Endometrial microvascular endothelial cells (primary cell): ENCODE results near the gene SPATA33. TPM values are rescaled to one million over a fixed set of nuclear protein-coding genes. Genes with fewer than 3 reads are reported as not detected.

ENCODE experiments used
- in situ Hi-C: cut with HindIII; loops from 2 replicates; pipeline ENCODE4 v1.10.0; 2017; ENCODE audit warnings: low sequenced_read_pairs, low pct_unique_long_range_greater_than_20kb; ENCODE audit errors: inconsistent ontology term
- total RNA-seq: library from RNA; depleted of rRNA; stranded (reverse); fragments of >200 nt; gene quantifications from one replicate; pipeline ENCODE4 v1.2.3, GENCODE V29; 2015; ENCODE audit errors: inconsistent ontology term

The SPATA33 gene
- total RNA-seq, 1 donor from 2014 or later = 7.9 TPM

- in situ Hi-C loops = no loop called here
Measured at GRCh38 chr16:89701425-89702406, 44.1 kb downstream of the SPATA33 start, which contains the start of gene SPATA2L. Gene SPATA2L, minus strand, starts transcription at chr16:89701705. Its CDS starts 473 bp downstream, at chr16:89701232.

DNA sequence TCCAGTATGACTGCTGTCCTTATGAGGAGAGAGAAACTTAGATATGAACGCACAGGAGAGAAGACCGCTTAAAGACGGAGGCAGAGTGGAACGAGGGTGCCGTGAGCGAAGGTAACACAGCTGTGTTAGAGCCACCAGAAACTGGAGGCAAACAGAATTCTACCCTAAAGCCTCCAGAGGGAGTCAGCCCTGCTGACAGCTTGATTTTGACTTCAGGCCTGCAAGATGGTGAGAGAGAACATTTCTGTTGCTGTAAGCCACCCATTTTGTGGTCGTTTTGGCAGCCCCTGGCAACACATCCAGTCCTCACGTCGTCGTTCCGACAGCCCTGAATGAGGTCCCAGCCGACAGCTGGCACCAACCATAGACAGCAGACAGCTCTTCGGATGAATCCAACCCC is 46.6 kb downstream of the SPATA33 start:
- in situ Hi-C loops = no loop called here

DNA sequence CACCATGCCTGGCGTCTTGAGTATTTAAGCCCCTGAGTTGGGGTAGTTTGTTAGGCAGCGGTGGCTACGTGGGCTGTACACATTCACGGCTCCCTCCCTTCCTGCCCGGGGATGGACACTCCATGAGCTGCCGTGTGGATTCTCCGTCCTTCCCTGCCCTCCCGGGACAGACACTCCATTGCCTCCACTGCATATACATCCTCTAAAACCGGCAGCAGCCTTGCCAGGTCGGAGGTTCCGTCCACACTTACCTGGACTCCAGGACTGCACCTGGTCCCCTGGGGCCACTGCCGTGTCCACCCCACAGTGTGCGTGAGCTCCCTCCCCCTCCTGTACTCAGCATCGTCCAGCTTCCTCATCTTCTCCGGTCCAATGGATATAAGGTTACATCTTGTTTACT is 47.4 kb downstream of the SPATA33 start:
- in situ Hi-C loops = no loop called here

GRCh38 chr16:89706518-89707260 is 49.1 kb downstream of the SPATA33 start:
- in situ Hi-C loops = no loop called here

DNA sequence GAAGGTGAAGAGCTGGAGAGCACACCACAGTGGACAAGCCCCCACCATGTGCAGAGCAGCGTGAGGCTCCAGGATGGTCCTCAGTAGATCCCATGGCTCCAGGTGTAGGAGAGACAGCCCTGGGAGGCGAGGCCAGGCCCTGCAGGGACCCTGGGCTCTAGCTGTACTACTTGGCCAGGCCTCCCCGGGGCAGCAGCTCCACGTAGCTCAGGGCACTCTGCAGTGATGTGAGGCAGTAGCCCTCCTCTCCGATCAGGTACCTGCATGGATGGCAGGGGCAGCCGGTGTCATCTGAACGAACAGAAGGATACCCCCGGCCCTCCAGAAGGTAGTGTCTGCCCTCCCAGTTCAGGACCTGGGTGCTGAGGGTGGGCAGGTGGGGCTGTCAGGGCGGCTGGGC is 50.1 kb downstream of the SPATA33 start:
- in situ Hi-C loops = no loop called here

DNA sequence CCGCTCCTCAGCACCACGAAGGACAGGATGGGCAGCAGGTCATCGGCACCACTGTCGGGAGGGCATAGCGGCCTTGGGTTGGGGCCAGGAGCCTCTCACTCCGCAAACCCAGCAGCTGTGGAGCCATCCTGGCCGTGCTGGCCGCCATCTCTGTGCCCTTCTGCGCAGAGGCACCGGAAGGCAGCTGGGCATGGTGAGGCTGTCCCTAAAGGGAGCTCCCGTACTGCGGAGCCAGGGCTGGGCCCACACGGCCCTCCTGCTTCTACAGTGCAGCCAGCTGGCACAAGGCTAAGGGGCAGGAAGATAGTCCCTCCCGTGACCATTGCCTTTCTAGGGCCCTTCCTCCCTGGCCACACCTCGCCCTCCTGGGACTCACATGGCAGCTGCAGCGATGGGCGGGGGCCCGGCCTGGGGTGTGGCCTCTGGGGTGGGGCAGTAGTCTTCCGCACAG is 50.9 kb downstream of the SPATA33 start:
- in situ Hi-C loops = no loop called here

DNA sequence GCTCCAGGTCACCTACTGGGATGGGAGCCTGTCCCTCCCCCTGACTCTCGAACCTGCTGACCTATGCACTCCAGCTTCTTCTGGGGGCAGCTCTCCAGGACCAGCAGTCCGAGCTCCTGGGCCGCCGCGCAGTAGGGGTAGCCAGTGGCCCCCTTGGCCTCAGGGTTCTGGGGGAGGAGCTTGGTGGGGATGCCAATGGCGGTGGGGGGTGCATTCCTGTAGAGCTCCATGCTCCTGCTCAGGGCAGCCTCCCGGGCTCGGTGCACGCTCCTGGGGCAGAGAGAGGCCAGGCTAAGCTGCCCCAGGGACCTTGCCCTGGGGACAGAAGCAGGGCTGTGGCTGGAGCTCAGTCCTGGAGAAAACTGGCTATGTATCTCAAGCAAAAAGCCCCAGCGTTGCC is 51.5 kb downstream of the SPATA33 start:
- in situ Hi-C loops = no loop called here

- in situ Hi-C loops = no loop called here
Measured at GRCh38 chr16:89709716-89710432, 52.2 kb downstream of the SPATA33 start.

DNA sequence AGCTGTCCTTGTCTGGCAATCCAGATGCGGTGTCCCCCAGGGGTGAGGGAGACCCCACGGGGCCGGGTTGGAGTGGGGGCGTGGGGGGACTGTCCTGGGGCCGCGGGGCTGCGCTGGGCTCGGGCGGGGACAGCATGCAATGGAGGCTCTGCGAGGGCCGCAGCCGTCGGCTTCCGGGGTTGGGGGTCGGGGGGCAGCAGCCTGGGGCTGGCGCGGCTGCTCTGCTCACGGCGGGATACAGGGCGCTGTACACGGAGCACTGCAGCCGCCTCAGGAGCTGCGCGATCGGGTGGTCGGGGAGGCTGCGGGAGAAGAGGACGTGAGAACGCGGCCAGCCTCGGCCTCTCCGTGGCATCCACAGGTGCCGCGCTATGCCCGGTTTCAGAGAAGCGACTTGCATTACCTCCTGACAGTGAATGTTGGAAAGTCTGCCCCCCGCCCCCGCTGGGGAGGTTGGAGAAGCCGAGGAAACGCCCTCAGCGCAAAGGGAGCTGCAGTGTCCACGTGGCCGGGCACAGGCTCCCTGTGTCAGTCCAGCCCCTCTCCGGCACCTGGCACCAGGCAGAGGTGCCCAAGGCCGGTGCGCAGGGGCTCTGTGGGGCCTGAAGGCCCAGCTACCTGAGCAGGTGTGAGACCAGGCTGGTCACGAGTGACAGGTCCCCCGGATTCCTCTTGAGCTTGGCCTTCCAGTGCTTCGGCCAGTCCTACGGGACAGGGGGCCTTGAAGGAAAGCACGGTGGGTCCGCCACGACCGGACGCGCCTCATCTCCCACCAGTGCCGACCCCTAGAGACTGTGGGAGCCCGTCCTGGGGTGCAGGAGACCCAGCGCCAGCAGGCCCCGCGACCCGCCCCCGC is 53.3 kb downstream of the SPATA33 start:
- in situ Hi-C loops = no loop called here

DNA sequence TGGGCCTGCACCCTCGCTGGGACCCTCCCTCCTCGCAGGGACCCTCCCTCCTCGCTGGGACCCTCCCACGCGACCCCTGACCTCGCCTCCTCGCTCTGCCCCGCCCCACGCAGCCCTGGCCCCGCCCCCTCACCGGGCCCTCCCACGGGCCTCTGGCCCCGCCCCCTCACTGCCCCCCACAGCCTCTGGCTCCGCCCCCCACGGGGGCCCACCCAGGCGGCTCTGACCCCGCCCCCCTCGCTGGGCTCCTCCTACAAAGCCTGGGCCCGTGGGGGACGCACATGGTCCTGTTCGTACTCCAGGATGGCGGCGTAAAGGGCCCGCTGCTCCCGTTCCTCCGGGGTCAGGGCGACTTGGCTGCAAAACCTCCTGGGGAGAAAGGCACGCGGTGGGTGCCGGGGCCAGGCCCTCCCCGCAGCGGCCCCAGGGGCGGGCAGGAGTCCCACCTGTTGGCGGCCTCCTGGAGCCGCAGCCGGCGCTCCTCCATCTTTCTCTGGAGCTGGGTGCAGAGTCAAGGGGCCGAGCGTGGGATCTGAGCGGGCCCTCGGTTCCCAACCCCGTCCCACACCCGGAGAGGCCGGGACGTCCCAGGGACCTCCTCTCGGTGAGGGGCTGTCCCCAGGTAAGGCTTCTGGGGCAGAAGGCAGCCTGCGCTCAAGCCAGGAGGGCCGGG is 54.1 kb downstream of the SPATA33 start:
- in situ Hi-C loops = no loop called here

GRCh38 chr16:89712274-89712781 is 54.7 kb downstream of the SPATA33 start:
- in situ Hi-C loops = no loop called here

DNA sequence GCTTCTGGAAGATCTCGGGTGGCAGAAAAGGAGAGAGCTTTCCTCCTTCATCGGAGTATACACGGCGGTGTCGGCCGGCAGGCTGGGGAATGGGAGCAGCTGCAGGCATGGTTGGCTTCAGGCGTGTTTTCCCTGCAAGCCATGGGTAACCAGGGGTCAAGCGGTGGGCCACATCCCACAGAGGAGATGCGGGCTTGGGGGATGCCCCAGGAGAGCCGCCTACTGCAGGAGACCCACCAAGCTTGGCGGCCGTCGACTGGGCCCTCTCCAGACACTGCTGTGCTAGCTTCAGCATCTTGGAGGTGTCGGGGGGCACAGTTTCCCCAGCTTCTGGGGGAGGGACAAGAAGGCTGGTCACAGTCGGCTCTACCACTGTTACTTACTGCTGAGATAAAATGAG is 58.9 kb downstream of the SPATA33 start:
- in situ Hi-C loops = no loop called here

GRCh38 chr16:89716916-89717687 is 59.5 kb downstream of the SPATA33 start:
- in situ Hi-C loops = no loop called here

DNA sequence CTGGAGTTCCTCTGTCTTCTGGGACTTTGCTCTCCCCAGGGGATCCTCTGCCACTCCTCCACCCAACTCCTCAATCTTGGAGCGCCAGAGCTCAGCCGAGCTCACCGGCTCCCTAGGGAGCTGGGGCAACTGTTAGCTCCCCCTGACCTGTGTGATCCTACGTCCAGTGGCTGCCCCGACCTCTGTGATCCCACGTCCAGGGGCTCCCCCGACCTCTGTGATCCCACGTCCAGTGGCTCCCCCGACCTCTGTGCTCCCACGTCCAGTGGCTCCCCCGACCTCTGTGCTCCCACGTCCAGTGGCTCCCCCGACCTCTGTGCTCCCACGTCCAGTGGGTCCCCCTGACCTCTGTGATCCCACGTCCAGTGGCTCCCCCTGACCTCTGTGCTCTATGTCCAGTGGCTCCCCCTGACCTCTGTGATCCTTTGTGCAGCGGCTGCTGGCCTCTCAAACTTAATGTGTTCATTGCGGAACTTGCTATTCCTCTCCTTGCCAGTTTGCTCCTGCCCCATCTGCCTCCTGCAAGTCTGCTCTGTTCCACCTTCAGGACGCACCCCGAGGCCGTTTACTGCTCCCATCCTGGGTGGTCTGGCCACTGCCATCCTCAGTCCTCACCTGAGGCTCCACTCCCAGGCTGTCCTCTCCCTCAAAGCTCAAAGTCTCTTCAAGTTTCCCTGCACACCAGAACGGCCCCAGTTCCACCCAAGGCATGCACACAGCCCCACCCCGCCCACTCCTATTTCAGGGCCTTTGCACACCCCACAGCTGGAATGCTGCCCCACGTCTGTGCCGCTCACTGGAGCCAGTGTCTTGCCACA is 60.3 kb downstream of the SPATA33 start:
- in situ Hi-C loops = no loop called here
